ENCODE data around the gene GRM5. TPM values are rescaled to one million over a fixed set of nuclear protein-coding genes. Genes with fewer than 3 reads are reported as not detected.
"Not testable (repeated sequence)": the region's sequence is repeated elsewhere in the genome, so short reads cannot be mapped to it uniquely, and the experiment has no call there.

The GRM5 gene
- total RNA-seq, 1 donor from 2014 or later, result 0.22 TPM

GRCh38 chr11:88838139-88838538 is 227.6 kb downstream of the GRM5 start:
- DNase-seq (ENCODE audit: low spot score), result not testable (repeated sequence)

GRCh38 chr11:88835709-88836108 is 230.1 kb downstream of the GRM5 start:
- not testable (repeated sequence) for DNase-seq (ENCODE audit: low spot score)

GRCh38 chr11:88831303-88831890 is 234.4 kb downstream of the GRM5 start:
- DNase-seq (ENCODE audit: low spot score), result peak; percentile 64

GRCh38 chr11:88827018-88827676 is 238.6 kb downstream of the GRM5 start:
- no peak for DNase-seq (ENCODE audit: low spot score)

- no peak for DNase-seq (ENCODE audit: low spot score)
Measured at GRCh38 chr11:88819616-88820015, 246.2 kb downstream of the GRM5 start.

GRCh38 chr11:88818978-88819377 is 246.8 kb downstream of the GRM5 start:
- no peak for DNase-seq (ENCODE audit: low spot score)

- no peak for DNase-seq (ENCODE audit: low spot score)
Measured at GRCh38 chr11:88815505-88815904, 250.3 kb downstream of the GRM5 start.

- no peak for DNase-seq (ENCODE audit: low spot score)
Measured at GRCh38 chr11:88814076-88814475, 251.7 kb downstream of the GRM5 start.

GRCh38 chr11:88813233-88813915 is 252.4 kb downstream of the GRM5 start:
- DNase-seq (ENCODE audit: low spot score), result no peak

- DNase-seq (ENCODE audit: low spot score), result no peak
Measured at GRCh38 chr11:88810420-88811097, 255.2 kb downstream of the GRM5 start.

- DNase-seq (ENCODE audit: low spot score), result no peak
Measured at GRCh38 chr11:88809126-88809525, 256.7 kb downstream of the GRM5 start.

- no peak for DNase-seq (ENCODE audit: low spot score)
Measured at GRCh38 chr11:88807349-88807748, 258.4 kb downstream of the GRM5 start.

GRCh38 chr11:88806410-88806809 is 259.4 kb downstream of the GRM5 start:
- no peak for DNase-seq (ENCODE audit: low spot score)

- no peak for DNase-seq (ENCODE audit: low spot score)
Measured at GRCh38 chr11:88801484-88802123, 264.2 kb downstream of the GRM5 start.

GRCh38 chr11:88799771-88800500 is 265.8 kb downstream of the GRM5 start:
- DNase-seq (ENCODE audit: low spot score), result no peak

GRCh38 chr11:88790182-88790581 is 275.6 kb downstream of the GRM5 start:
- no peak for DNase-seq (ENCODE audit: low spot score)

GRCh38 chr11:88779577-88779976 is 286.2 kb downstream of the GRM5 start:
- no peak for DNase-seq (ENCODE audit: low spot score)

- no peak for DNase-seq (ENCODE audit: low spot score)
Measured at GRCh38 chr11:88770475-88771079, 295.2 kb downstream of the GRM5 start.

- no peak for DNase-seq (ENCODE audit: low spot score)
Measured at GRCh38 chr11:88744140-88744539, 321.6 kb downstream of the GRM5 start.

- no peak for DNase-seq (ENCODE audit: low spot score)
Measured at GRCh38 chr11:88739524-88739923, 326.3 kb downstream of the GRM5 start.
